GM21529 (cell line): Measurements from ENCODE around the gene WHRN.

ENCODE experiments used
- ATAC-seq: cut with Tn5 transposase; IDR thresholded peaks from one replicate; pipeline ENCODE4 v1.9.1; 2021; ENCODE audit not compliant: unreplicated experiment

The WHRN gene

DNA sequence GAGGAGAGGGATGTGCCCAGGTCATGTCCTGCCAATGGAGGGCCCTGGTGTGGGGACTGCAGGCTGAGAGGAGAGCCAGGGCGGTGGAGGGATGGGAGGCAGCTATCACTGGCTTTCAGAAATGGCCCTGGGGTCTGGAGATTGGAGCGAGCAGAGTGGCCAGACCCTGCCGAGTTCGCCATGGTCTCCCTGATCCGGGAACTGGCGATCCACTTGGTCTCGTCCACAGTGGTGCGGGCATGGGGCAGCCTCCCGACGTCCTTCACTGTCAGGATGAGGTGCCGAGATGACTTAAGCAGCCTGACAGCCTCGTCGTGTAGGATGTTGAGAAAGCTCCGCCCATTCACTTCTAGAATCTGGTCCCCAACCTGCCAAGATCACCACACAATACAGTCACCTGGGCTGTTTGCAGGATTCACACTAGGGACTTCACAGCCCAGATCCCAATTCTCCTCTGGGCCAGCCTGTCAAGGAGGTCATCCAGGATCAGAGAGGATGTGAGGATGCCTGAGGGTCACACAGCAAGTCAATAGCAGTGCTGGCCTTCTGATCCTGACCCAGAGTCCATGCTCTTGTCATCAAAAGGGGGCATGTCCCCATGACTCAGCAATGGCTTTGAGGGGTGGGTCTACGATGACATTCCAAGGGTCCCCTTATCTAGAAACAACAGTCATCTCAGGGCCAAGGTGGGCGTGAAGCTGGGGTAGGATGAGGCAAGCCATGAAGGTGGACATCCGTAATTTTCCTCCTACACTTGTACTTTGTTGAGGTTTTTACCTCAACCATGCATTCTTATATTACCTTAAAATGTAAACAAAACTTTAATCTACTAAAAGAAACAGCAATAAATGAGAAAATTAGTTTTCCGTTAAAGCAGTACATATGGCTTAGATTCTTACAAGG lies 79.0 kb downstream of the WHRN start:
- ATAC-seq, result no peak

DNA sequence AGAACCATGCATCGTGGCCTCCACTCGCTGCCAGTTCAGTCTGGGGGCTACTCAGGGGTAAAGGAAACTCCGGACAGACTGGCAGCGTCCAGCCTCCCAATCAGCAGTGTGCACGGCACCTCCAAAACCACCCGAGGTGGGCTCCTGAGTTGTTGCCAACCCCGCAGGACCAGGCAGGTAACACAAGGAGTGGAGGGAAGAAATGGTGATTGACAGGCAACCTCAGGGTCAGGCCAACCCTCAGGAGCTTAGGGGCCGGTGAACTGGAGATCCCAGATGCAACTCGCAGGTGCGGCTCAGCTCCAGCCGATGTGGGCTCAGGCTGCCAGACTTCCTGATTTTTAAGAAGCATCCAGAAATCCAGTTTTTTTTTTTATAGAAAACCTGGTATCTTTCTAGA lies 80.1 kb downstream of the WHRN start:
- ATAC-seq, result no peak

DNA sequence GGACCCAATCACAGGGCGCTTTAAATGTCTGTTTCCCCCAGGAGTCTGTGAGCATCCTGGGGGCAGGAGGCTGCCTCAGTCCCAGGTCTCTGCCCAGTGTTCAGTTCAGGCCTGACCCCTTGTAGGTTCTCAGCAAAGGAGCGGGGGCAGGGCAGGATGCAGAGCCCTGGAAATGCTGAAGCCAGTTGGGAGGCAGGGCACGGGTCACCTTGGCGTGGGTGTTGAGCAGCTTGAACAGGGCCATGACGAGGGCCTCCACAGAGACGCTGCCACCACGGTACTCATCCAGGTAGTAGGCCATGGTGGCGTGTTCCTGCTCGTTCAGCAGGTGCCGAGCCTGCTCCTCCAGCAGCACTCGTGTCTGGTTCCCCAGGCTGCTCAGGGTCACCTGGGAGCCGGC lies 81.1 kb downstream of the WHRN start:
- no peak for ATAC-seq

DNA sequence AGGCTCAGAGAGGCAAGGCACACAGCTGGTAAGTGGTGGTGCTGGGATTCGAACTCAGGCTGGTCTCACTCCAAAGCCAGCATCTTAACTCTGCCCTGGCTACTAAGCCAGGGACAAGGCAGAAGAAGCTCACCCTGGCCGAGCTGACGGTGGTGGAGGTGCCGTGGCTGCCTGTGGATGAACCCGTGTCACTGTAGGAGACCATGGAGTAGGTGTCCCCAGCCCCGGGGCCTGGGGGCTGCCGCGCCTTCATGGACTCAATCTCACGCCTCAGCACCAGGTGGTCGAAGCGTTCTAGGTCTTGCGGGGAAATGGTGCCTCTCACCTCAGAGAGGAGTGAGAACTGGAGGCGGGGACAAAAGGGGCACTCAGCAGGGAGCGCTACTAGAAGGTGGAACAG lies 82.1 kb downstream of the WHRN start:
- no peak for ATAC-seq

DNA sequence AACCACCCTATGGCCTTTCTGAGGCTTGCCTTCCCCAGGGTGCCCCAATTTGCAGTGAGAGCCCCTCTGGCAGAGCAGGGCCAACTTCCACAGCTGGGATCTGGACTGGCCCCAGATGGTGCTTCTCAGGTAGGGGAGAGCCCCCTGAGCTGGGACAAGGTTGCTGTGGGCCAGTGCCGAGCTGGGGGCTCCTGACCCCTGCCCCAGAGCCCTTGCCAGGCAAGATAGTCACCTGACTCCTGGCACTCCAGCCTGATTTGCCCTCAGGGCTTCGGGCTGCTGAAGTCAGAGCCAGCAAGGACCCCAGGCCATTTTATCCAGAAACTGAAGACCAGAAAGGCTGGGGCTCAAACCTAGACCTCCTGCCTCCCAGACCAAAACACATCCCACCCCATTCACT lies 84.1 kb downstream of the WHRN start:
- ATAC-seq, result no peak

DNA sequence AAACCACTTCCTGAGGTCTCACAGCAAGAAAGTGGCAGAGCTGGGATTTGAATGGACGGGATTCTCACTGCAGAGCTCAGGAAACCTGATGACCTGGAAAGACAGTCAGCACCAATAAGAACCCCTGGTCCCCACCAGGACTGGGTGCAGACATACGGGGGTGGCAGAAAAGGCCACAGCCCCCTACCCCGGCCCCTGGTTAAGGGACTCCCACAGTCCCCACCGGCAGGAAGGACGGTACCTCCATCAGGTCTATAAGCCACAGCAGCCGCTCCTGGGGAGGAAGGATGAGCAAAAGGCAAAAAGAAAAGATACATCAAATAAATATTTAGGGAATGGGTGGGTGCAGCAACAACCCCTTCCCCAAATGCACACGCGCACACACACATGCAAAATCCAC lies 85.5 kb downstream of the WHRN start:
- no peak for ATAC-seq

DNA sequence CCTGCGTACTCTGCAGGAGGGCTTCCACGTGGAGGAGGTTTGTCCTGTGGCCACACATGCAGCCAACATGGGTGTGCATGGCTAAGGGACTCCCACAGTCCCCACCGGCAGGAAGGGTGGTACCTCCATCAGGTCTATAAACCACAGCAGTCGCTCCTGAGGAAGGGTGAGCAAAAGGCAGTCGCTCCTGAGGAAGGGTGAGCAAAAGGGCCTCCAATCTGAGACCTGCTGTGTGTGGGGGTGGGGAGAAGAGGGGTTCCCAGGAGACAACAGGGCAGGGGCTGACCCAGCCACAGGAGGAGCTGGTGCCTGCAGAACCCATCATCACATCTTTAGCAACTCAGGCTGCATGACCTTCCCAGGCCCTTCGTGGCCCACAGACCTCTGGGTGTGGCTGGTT lies 87.2 kb downstream of the WHRN start:
- no peak for ATAC-seq

DNA sequence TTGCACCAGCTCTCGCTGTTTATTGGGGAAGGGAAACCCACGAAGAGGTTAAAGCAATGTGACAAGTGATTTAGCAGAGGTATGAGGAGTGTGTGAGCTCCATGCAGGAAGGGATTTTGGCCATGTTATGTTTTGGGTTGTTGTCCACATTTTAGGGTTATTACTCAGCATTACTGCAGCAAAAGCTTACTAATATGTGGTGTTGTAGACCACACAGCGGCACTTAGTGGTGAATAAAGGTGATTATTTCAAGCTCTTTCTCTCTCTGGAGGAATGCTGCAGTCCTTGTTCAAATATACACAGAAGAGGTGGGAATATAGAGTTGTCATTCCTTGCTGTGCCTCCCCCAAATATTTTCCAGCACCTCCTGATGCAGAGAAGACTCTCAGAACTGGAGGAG lies 87.8 kb downstream of the WHRN start:
- ATAC-seq, result no peak

DNA sequence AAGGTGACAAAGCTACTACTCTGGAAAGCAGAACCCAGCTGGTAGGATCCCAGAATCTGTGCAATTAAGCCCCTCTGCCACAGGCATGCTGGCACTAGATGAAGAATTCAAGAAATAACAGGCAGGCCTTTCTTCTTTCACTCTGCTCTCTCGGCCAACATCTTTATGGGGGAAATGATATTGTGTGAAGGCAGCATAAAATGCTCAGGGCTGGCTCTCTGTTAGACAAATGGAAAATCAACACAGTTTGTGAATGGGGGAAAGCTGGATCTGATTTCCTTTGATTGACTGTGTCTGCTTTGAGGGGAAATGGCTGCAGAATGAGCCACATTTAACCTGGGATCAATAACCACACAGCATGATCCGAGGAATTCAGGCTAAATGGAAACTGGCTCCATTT lies 88.4 kb downstream of the WHRN start:
- no peak for ATAC-seq

DNA sequence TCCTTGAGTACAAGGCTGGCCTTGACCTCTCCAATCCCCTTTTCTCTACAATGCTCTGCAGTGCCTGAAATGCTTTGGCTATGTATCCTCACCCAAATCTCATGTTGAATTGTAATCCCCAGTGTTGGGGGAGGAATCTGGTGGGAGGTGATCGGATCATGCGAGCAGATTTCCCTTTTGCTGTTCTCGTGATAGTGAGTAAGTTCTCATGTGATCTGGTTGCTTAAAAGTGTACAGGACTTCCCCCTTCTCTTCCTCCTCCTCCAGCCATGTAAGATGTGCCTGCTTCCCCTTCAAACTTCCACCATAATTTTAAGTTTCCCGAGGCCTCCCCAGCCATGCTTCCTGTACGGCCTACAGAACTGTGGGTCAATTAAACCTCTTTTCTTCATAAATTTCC lies 89.0 kb downstream of the WHRN start:
- no peak for ATAC-seq

DNA sequence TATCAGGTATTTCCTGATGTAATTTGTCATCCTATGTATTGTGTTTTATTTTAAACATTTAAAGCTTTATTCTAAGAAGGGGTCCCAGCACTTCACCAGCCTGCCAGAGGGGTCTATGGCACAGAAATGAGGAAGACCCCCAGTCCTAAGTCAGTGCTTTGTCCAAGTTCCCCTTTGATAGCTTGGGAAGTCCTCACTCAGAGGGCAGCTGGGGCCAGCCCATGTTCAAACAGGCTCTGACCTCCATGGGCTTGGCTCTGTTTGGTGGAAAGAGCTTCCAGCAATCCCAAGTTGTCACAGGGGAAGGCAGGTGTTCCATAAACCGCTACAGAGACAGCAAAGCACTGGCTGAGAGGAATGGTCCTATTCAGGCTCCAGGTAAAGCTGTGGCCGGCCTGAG lies 90.9 kb downstream of the WHRN start:
- ATAC-seq, result no peak

DNA sequence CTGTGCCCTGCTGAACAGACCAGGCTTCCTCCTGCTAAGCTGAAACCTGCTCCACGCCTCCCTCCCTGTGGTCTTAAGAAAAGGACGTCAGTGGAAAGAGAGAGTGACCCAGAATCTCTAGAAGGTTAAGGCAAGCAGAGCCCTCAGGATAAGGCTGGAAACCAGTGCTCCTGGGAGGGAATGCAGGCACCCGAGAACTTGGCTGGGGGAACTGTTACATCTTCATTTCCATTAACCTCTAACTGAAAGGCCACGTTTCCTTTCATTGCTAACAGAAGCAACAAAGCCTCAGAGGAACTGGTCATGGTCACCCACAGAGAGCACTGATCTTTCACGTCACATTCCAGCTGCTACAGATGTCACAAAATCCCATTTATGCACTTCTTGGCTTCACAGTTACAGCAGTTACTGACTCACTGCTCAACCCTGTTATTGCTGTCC lies 91.4 kb downstream of the WHRN start:
- no peak for ATAC-seq

DNA sequence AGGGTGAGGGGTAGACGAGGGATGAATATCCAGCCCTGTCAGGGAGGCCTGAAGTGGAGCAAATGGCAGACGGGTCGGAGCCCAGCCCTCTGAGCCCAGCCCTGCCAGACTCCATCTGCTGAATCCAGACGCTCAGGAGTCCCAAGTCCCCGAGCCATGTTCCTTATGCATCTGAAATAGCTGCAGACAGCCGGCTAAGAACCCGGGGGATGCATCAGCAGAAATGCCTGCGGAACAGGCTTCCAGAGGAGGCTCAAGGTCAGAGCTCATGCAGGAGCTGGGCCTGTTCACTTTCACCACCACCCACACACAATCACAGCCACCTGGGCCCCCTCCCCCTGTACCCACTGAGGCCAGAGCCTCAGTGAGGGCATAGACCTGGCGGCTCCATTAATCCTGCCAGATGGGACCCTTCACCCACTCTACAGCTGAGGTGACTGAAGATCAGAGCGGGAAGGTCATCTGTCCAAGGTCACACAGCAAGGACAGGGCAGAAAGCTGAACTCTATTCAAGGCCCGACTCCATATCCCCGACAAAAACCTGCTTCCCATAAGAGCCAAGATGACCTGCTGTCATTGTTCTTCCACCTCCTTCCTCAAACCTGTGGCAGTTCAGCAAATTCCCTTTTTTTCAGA lies 93.1 kb downstream of the WHRN start:
- no peak for ATAC-seq

DNA sequence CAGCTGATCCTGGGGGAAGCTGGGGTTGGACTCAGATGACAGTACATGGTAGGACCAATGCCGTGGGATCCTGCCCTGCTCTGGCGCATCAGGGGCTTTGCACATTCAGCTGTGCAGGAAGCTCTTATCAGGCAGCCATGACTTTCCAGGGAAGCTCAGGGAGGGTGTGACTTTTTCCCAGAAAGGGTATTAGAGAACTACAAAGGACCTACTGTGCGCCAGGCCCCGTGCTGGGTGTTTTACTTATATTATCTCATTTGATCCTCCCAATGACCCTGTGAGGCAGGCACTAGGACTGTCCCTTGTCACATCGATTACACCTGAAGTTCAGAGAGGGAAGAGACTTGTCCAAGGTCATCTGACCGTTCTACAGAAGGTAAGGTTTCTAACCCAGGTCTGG lies 93.8 kb downstream of the WHRN start:
- ATAC-seq, result no peak

DNA sequence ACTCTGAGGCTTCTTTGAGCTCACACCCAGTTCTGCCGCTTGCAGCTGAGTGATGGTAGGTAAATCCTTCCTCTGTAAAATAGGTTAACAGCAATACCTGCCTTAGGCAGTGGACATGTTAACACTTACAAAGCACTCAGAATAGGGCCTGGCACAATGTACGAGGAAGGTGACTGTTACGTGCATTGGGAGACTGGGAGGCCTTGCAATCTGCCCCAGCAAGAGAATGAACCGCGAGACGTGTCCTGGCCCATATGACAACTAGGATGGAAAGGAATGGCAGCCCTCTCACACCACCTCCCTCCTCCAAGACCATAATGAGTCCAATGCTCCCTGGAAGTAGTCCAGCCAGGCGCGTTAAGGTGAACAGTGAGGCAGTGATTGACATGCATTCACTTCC lies 94.4 kb downstream of the WHRN start:
- no peak for ATAC-seq

DNA sequence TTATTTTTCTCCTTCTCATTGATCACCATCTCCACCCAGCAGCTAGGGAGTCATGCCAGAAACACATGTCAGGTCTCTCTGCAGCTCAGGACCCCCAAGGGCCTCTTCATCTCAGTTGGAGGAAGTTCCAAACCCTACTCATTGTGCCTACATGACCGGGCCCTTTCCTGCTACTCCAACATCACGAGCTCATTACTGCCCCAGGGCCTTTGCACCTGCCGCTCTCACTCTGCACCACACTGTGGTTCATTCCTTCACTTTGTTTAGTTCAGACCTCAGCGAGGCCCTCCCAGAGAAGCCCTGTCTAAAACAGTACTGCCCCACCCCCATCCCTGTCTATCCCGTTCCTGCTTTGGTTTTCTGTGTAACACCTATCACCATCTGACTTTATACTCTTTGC lies 95.4 kb downstream of the WHRN start:
- no peak for ATAC-seq

DNA sequence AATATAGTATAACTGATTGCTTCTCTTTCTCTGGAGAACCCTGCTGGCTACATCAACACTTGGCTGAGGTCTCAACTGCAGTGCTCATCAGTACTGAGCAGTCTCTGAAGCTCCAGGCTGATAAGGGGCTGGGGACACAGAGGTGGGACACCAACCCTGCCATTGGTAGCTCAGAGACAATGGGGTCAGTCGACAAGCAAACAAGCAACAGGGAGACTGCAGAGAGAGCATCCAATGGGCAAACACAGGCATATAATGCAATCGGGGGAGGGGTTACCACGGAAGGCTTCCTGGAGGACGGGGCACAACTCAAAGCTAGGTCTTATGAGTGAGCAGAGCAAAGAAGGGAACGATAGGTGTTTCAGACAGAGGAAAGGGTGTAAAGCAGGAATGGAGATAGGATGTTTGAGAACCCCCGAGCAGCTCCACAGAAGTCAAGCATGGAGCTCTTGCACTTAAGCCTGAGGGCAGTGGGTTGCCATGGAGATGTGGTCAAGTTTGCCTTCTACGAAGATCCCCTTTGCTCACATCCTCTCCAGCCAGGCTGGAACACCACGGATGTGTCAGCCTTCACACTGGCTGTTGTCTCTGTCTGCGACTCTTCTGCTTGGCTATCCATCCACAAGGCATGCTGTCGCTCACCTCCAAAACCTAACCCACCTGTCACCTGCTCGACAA lies 96.0 kb downstream of the WHRN start:
- ATAC-seq, result no peak

DNA sequence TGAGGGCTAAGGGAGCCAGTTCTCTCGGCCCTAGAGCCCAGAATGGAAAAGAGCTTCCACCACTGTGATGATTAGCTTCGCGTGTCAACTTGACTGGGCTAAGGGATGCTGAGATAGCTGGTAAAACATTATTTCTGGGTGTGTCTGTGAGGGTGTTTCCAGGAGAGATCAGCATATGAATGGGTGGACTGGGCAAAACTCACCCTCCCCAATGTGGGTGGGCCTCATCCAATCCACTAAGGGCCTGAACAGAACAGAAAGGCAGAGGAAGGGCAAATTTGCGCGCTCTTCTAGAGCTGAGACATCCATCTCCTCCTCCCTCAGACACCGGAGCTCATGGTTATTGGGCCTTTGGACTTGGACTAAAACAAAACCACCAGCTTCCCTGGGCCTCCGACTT lies 96.6 kb downstream of the WHRN start:
- no peak for ATAC-seq

DNA sequence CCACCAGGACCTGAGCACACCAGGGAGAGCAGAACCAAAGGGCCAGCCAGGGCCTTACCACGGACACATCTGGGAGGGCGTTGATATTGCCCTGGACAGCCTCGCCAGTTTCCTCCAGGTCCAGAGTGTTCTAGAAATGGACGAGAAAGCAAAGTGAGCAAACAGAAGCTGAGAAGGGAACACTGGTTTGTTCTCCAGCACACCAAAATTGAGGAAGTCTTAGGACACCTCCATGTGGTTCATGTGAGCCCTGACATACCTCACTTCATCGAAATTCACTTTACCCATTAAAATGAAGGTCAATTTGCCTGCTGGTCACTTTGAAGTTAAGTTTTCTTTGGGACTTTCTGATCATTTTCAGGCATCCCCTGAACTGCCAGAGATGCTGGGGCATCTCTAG lies 97.4 kb downstream of the WHRN start:
- no peak for ATAC-seq

DNA sequence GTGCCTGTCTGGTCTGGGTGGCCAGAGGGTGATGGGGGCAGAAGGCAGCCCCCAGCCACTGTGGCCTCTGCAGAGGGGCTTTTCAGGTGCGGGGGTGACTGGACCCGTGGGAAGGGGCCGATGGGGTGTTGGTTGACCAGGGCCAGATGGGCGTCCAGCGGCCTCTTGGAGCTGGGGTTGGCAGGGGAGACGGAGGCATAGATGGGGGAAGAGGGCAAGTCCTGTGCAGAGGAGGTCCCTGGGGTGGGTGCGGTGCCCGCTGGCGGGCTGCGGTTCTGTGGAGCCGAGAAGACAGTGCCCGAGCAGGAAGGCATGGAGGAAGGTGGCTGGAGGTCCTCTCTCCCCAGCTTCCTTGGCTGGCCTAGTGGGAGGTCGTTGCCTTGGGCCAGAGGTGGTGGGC lies 98.8 kb downstream of the WHRN start:
- ATAC-seq, result no peak

DNA sequence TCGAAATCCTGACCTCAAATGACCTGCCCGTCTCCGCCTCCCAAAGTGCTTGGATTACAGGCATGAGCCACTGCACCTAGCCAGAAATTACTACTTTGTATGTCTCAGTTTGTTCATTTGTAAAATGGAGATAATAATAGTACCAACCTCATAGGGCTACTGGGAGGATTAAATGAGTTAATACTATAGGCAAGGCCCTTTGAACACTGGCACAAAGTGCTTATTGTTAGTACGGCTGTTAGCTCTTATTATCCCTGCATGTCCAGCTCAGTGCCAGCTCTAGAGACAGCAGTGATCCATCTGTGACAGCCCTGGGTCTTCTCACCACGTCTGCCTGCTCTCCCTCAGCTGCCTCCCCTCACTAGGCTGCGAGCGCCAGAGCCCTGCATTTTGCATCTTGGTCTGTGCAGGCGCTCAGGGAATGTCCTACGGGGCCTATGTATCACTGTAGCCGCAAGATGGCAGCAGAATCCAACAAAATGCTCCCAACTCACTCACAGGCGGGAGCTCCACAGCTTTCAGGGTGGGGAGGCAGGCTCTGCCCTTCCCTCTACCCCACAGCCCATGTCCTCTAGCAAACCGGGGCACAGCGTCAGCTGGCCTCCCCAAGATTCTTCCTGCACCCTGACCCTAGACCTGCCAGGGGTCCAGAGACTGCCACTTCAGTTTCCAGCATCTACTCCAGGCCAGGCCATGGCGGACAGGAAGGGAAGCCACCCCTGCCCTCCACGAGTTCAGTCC lies 99.8 kb downstream of the WHRN start:
- peak; percentile 94 for ATAC-seq
